OCI-LY7 (cell line): ENCODE results near the gene GPC3.

Experiments
- CTCF ChIP-seq: fragments of 200-600 bp; sonication (generic); conservative IDR thresholded peaks from 2 replicates; pipeline ENCODE4 v1.5.1; 2014; ENCODE audit warnings: mild to moderate bottlenecking, antibody characterized with exemption, low read length, moderate library complexity, mixed read lengths
- EZH2phosphoT487 ChIP-seq: fragments of 200-600 bp; sonication (generic); IDR thresholded peaks from 2 replicates; pipeline ENCODE4 v1.6.1; 2018; ENCODE audit warnings: low read depth, borderline replicate concordance, mild to moderate bottlenecking, mixed run types, antibody characterized with exemption, low read length, moderate library complexity, mixed read lengths

- TF ChIP-seq CTCF (no peak), EZH2phosphoT487 (no peak)
Observed at GRCh38 chrX:133956570-133957340, 28.6 kb downstream of the GPC3 start.
